Heart left ventricle (tissue), 13 donors: ENCODE measurements around the gene PRPF19.

Experiments
- CTCF ChIP-seq, 12 donors: fragments of 200-600 bp; sonication (generic) in 4 of 12; IDR thresholded peaks; one replicate each; pipeline versions ENCODE4 v1.5.0 to v1.8.0; 2018 to 2022; ENCODE audit warnings: antibody characterized with exemption in 12 of 12, mild to moderate bottlenecking in 5 of 12
- POLR2A ChIP-seq, 2 donors: fragments of 450-650 bp; IDR thresholded peaks; one replicate each; pipeline ENCODE4 v1.6.1; 2017; ENCODE audit warnings: antibody characterized with exemption in 2 of 2, mild to moderate bottlenecking in 2 of 2, moderate library complexity in 2 of 2
- donor health status: ischemic (EF 13 %, LVEDD 7.1; RV severe dilation, severe dysfunction).
- donor health status: DM: no; HTN: yes; CAD: no.
- donor health status: DM: no; HTN: no; CAD: no.
- donor health status: ischemic (EF 25% LVEDD 6.9; RV normal size, moderate dysfunction).
- donor health status: ischemic (EF 25% LVEDD 5.7; RV mildly dilated, moderate dysfunction).
- donor health status: ischemic (EF 35%, LVEDD 5.7; RV mildly dilated, moderate dysfunction).
- donor health status: nonischemic (EF 11% LVEDD 7.7; RV severe dilation, severe dysfunction).
- donor health status: DM: yes; HTN: yes; CAD: no.
- donor health status: PGD.
- donor health status: ischemic (EF 29% LVEDD 5.4; RV normal size, mild dysfunction).
- donor health status: nonischemic (EF 23%, LVEDD 6.1; RV moderate dilation, normal function).

- TF ChIP-seq CTCF (IDR thresholded peaks at IDR 0.05) (no peak), POLR2A (IDR thresholded peaks at IDR 0.05) (no peak)
Measured at GRCh38 chr11:60854140-60854846, 52.1 kb downstream of the PRPF19 start.
